HEK293T (cell line): ENCODE data around the gene CST3.

Experiments
- FOXA1 ChIP-seq: fragments of 450-650 bp; IDR thresholded peaks from 2 replicates; pipeline ENCODE4 v1.6.1; 2016; ENCODE audit warnings: mild to moderate bottlenecking
- FOXK2 ChIP-seq: fragments of 450-650 bp; IDR thresholded peaks from 2 replicates; pipeline ENCODE4 v1.6.1; 2016; ENCODE audit warnings: mild to moderate bottlenecking
- FOXM1 ChIP-seq: fragments of 450-650 bp; IDR thresholded peaks from 2 replicates; pipeline ENCODE4 v1.6.1; 2017; ENCODE audit warnings: mild to moderate bottlenecking, borderline replicate concordance
- HDGF ChIP-seq: fragments of 450-650 bp; IDR thresholded peaks from 2 replicates; pipeline ENCODE4 v1.6.1; 2017; ENCODE audit warnings: antibody characterized with exemption, borderline replicate concordance
- PKNOX1 ChIP-seq: fragments of 450-650 bp; IDR thresholded peaks from 2 replicates; pipeline ENCODE4 v1.6.1; 2016
- SP1 ChIP-seq: fragments of 450-650 bp; IDR thresholded peaks from 2 replicates; pipeline ENCODE4 v1.6.1; 2017
- SUZ12 ChIP-seq: fragments of 450-650 bp; IDR thresholded peaks from 2 replicates; pipeline ENCODE4 v1.6.1; 2016; ENCODE audit warnings: mild to moderate bottlenecking

DNA sequence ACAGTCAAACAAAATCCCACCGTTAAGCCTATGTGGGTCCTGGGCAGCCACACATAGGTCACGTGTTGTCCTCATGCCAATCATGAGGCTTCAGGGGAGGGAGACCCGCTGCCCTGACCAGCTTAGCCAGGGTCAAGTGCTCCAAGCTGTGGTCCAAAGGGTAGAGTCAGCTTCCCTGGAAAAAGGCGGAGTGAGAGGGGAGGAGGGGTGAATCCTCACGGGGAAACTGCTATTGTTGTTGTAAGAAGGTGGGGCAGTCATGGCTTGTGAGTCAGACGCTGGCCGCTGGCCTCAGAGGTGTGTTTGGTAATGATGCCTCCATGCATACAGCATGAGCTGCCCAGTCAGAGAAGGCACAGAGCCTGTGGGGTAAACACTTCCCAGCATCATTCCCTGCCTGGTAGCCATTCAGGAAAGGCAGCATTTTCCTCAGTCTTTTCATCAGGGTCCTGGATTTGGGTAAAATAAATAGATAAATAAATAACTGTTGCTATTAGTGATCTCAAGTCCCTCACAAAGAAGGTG lies 8.7 kb downstream of the CST3 start:
- no peak for TF ChIP-seq FOXA1
- no peak for TF ChIP-seq PKNOX1
- no peak for TF ChIP-seq FOXM1
- no peak for TF ChIP-seq FOXK2
- TF ChIP-seq SP1: no peak
- no peak for TF ChIP-seq HDGF
- TF ChIP-seq SUZ12: no peak
